ENCODE results near the gene IMPDH2. TPM values are rescaled to one million over a fixed set of nuclear protein-coding genes. Genes with fewer than 3 reads are reported as not detected.

IMPDH2 gene
- total RNA-seq, 1 experiment from 2014 or later, result 576 TPM

- ATAC-seq (no peak), DNase-seq (no peak)
- Histone ChIP-seq H3K79me2 (ENCODE audit: low read length) (peaks cover 47% of the 10 kb centered on the region), H3K36me3 (ENCODE audit: low read depth, low read length) (peaks cover 29% of the 10 kb centered on the region), H3K4me1 (ENCODE audit: insufficient read depth, low read length) (peaks cover 22% of the 10 kb centered on the region; the same call in 1 of the 2 replicates), H3K9ac (ENCODE audit: low read length) (no peak overlapping the region), H3K27me3 (ENCODE audit: low read length) (no peaks in the 10 kb centered on the region), H3K4me2 (ENCODE audit: low read length) (peak overlapping the region; percentile 99), H3K9me2 (replicated peaks; ENCODE audit: low read length) (no peaks in the 10 kb centered on the region), H3K9me3 (ENCODE audit: low read length) (no peaks in the 10 kb centered on the region), H2AFZ (ENCODE audit: low read length) (no peak overlapping the region), H4K20me1 (ENCODE audit: low read length) (peaks cover 14% of the 10 kb centered on the region), H3F3A (ENCODE audit: low read length, unreplicated experiment) (no peaks in the 10 kb centered on the region), H3K4me3 (ENCODE audit: low read length) (peak overlapping the region; percentile 94; the same call in 1 of the 2 replicates), H3K27ac (ENCODE audit: low read length) (no peak overlapping the region)
- POLR2A ChIA-PET (ENCODE audit: unreplicated experiment), result no interaction called here
- BruUV-seq (replicated peaks), result no TSS peak
- intact Hi-C loops (cut with micrococcal nuclease), result no loop called here
- TF ChIP-seq EZH2 (IDR thresholded peaks at IDR 0.05; ENCODE audit: low read length, unreplicated experiment), result no peak
- TF ChIP-seq CTCF (conservative IDR thresholded peaks at IDR 0.05; ENCODE audit: low read depth, low read length), result no peak
- no peak for TF ChIP-seq EZH2phosphoT487 (IDR thresholded peaks at IDR 0.05; ENCODE audit: borderline replicate concordance, low read length)
- CTCF ChIA-PET, result interaction anchor here (0.6 to 1.9 kb wide), 4 partner anchors 9 to 29 kb away, joined by 3 to 14 read pairs (median 4); partner anchors contain the start of gene WDR6
Measured at GRCh38 chr3:49016414-49017228, 12.6 kb downstream of the IMPDH2 start.

GRCh38 chr3:49015765-49016164 is 13.4 kb downstream of the IMPDH2 start:
- no peaks in the 10 kb centered on the region for H3K27me3 ChIP-seq (ENCODE audit: low read length)
- no peak overlapping the region for H2AFZ ChIP-seq (ENCODE audit: low read length)
- H3K9me3 ChIP-seq (ENCODE audit: low read length), result no peaks in the 10 kb centered on the region
- H3K4me1 ChIP-seq (ENCODE audit: insufficient read depth, low read length), result peaks cover 22% of the 10 kb centered on the region; the same call in 1 of the 2 replicates
- BruUV-seq (replicated peaks), result no TSS peak
- peaks cover 32% of the 10 kb centered on the region for H3K36me3 ChIP-seq (ENCODE audit: low read depth, low read length)
- no peak for DNase-seq
- H3F3A ChIP-seq (ENCODE audit: low read length, unreplicated experiment), result no peaks in the 10 kb centered on the region
- no peak overlapping the region for H3K4me3 ChIP-seq (ENCODE audit: low read length)
- H3K79me2 ChIP-seq (ENCODE audit: low read length), result peaks cover 50% of the 10 kb centered on the region
- H4K20me1 ChIP-seq (ENCODE audit: low read length), result peaks cover 18% of the 10 kb centered on the region
- no peak overlapping the region for H3K4me2 ChIP-seq (ENCODE audit: low read length)
- no peak for ATAC-seq
- ChIA-PET CTCF (interaction anchor here (0.8 kb wide), 1 partner anchor 28 kb away, joined by 3 read pairs; no protein-coding TSS in a partner anchor), POLR2A (ENCODE audit: unreplicated experiment) (interaction anchor here (1.2 kb wide), 1 partner anchor 9 kb away, joined by 3 read pairs; the partner anchor contains the start of gene WDR6)
- no peaks in the 10 kb centered on the region for H3K9me2 ChIP-seq (replicated peaks; ENCODE audit: low read length)
- TF ChIP-seq EZH2 (IDR thresholded peaks at IDR 0.05; ENCODE audit: low read length, unreplicated experiment), result no peak
- no peak for TF ChIP-seq CTCF (conservative IDR thresholded peaks at IDR 0.05; ENCODE audit: low read depth, low read length)
- no peak for TF ChIP-seq EZH2phosphoT487 (IDR thresholded peaks at IDR 0.05; ENCODE audit: borderline replicate concordance, low read length)
- no peak overlapping the region for H3K9ac ChIP-seq (ENCODE audit: low read length)
- H3K27ac ChIP-seq (ENCODE audit: low read length), result no peak overlapping the region
- intact Hi-C loops (cut with micrococcal nuclease), result loop anchor here (2.0 kb wide), 1 partner anchor 27 kb away; no protein-coding TSS in a partner anchor

All from PC-3 (cell line).